Stimulated activated CD4-positive, alpha-beta T cell treated with anti-CD3 and anti-CD28 coated beads, Interleukin-12 subunit alpha, Interleukin-12 subunit beta, amount 100 ng/mL, for 48 hours (primary cell): ENCODE results near the gene SLC22A16.
"Not testable (repeated sequence)": the region's sequence is repeated elsewhere in the genome, so short reads cannot be mapped to it uniquely, and the experiment has no call there.

Experiments
- DNase-seq, 3 donors: peaks; one replicate each; pipeline ENCODE4 v3.0.0-alpha.2; 2020; ENCODE audit warnings: low read depth in 2 of 3, low spot score in 1 of 3

The SLC22A16 gene, protein sequence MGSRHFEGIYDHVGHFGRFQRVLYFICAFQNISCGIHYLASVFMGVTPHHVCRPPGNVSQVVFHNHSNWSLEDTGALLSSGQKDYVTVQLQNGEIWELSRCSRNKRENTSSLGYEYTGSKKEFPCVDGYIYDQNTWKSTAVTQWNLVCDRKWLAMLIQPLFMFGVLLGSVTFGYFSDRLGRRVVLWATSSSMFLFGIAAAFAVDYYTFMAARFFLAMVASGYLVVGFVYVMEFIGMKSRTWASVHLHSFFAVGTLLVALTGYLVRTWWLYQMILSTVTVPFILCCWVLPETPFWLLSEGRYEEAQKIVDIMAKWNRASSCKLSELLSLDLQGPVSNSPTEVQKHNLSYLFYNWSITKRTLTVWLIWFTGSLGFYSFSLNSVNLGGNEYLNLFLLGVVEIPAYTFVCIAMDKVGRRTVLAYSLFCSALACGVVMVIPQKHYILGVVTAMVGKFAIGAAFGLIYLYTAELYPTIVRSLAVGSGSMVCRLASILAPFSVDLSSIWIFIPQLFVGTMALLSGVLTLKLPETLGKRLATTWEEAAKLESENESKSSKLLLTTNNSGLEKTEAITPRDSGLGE

DNA sequence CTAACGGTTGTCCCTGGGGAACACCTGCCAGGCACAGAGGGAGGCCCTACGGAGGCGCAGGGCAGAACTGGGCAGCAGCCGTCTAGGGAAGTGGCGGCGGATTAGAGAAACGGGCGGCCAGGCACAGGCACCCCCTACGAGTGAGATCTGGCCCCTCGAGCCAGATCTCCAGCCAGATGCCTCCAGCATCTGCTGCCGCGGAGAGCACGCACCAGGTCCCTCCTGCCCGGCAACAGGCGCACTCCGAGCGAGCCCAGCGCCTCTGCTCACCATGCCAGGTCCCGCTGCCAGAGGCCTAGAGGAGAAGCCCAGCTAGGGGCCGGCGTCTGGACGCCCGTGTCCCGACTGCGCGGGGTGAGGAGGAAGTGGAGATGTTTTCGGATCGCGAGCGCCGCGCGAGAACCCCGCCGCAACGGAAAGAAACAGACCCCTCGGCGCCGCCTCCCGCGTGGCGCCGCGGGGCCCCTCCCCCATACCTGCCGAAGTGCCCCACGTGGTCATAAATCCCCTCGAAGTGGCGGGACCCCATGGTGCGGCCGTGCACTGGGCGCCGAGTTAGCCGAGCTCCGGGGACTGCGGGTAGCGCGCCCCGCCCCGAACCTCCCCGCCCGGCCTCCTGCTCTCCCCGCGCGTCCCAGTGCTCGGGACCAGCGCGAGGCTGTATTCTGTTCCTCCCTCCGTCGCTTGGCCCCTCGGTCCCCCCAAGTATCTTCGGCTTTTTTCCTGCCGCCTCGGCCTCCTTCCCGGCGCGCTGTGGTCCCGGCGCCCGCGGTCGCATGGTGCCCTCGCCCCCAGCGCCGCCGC, at the start of gene SLC22A16:
TSS of gene SLC22A16 (minus strand) at position 568 of the 804 bp plus-strand sequence. CDS start at position 529, 39 bp downstream.
- DNase-seq: no peak

DNA sequence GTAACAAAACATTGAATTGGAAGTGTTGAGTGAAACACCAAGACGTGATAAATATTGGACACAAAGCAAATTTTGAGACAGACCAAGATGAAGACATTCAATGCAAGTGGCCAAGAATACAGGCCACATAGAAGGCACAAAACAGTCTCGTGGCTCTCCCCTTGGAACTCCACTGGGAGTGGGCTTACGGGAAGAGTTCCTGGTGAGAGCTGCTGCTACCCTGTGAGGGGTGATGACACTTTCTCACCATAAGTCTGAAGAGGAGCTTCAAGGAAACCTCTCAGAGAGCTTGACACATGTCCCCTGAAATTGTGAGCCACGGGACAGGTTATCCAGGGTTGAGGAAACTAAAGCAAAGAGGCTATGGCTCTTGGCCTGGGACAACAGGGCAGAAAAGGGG, 48.6 kb upstream of the SLC22A16 start:
- no peak for DNase-seq

DNA sequence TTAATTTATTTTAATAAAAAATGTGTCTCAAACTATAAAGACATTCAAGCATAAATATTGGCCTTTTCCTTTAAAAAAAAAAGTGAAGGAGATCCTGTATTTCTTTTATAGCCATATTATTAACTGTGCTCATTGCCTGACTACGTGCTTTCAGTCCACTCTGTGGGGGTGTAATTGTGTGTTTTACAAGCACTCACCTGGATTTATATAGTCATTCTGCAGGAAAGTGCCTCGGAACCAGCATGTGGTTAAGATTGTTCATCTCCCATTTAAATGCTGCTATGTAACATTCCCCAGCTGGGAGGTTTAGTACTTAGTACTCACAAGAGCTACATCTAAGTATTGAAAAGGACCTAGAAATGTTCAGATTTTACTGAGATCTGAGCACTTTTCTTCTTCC, 47.9 kb upstream of the SLC22A16 start:
- no peak for DNase-seq

DNA sequence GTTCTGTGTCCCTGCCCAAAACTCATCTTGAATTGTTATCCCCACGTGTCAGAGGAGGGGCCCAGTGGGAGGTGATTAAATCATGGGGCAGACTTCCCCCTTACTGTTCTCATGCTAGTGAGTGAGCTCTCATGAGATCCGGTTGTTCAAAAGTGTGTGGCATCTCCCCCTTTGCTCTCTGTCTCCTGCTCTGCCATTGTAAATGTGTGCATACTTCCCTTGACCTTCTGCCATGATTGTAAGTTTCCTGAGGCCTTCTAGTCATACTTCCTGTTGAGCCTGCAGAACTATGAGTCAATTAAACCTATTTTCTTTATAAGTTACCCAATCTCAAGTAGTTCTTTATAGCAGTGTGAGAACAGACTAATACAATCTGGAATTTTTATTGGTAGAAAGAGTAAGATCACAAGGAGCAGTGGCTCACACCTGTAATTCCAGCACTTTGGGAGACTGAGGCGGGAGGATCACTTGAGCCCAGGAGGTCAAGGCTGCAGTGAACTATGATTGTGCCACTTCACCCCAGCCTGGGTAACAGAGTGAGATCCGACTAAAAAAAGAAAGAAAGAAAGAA, 47.1 kb upstream of the SLC22A16 start:
- DNase-seq: no peak

DNA sequence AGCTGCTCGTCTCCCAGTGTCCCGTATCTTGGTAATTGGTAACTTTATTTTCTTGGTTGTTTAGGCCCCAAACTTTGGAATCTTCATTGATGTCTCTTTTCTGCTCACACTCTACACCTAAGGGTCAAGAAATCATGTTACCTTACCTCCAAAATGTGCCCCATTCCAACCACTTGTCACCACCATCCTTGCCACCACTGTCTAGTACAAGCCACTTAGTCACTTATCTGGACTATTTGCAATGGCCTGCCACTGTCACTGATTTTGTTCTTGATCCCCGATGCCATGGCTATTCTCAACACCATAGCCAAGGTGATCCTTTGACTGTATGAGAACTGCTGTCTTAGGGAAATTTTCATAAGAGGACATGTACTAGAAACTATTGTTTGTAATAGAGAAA, 46.0 kb upstream of the SLC22A16 start:
- no peak for DNase-seq

DNA sequence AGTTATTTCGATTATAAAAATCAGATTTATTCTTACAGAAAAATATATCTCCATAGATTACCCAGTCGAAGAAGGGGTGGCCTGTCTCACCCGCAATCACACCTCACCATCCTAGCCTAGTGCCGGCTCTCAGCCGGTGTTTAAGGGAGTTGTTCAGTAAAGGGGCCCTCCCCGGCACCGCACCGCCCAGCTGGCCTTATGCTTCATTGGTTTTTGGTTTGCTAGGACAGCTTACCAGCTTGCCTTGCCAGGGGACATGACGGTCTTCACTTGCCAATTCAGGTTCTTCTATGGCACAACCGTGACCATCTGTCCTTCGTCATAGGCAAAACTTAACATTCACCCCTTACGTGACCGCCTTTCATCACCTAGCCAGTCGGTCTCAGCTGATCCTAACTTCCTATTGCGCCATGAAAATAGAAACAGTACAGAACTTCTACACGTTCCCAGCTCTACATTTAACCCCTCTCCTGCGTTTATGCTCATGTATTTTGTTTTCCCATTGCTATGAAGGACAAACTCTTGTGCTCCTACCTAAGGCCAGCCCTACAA, 44.7 kb upstream of the SLC22A16 start:
- DNase-seq: no peak

DNA sequence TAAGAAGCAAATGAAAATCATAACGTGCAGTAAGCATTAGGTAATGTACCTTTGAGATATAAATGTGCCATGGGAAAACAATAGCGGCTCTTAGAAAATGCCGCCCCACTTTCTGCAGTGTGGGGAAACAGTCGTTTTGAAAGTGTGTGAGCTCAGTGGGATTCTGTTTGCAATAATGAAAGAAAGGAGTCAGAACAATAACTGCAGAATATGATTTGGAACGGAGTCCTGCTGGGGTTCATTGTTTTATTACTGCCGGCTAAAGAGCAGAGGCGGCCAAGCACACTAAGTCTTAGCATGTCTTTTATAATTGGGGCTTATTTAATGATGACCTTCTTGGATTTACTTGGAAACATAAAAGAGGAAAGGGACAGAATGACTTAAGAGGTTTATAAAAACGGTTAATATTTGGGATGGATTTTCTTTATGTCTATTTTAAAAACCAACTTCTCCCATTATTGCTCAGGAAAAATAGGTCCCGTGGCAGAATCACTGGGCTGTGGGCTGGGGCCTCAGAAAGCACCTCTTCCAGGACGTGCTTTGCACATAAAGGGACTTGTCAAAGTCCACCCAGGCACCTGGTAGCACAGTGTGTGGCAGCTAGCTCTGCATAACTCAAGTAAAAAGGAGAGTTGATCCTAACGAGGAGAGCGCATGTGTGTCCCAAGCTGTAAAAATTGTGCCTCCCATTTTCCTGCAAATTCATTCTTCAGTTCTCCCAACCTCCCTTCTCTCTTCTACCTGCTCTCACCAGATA, 44.0 kb upstream of the SLC22A16 start:
- DNase-seq: no peak

DNA sequence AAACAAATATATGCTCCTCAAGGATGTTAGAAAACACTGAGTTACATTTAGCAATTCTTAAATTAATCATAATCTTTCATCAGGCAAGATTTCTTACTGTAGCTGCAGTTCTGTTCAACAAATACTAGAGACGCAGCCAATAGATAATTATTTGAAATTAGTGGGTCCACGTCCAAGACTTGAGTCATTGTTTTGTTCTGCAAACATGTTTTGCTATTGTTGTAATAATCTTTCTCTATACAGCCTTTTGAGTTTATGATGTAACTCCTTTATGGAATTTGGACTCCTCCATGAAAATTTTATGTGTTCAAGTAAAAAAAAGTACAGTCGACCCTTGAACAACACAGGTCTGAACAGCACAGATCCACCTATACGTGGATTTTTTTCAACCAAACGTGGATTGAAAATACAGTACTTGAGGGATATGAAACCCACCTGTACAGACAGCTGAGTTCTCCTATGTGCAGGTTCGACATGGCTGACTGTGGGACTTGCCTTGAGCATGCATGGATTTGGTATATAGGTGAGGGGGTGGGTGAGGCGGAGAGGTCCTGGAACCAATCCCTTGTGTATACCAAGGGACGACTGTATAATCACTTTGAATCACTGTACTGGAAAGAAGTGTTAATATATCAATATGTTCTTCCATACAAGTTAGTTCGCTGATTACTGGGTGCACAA, 41.3 kb upstream of the SLC22A16 start:
- DNase-seq: no peak

DNA sequence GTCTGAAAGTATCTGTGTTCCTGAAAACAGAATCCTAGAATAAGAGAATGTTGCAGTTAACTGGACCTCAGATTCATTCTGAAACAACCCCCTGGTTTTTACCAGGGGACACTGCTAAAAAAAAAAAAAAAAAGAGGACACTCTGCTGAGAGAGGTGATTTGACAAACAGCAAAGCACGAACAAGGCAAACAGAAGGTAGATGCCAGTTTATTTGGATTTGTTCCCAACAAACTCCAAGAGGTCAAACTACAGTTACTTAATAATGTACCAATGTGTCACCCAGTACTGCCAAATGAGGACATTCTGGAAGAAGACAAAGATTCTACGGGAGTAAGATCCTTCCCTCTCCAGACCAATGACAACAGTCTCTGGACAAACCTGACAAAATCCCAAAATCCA, 40.6 kb upstream of the SLC22A16 start:
- no peak for DNase-seq

DNA sequence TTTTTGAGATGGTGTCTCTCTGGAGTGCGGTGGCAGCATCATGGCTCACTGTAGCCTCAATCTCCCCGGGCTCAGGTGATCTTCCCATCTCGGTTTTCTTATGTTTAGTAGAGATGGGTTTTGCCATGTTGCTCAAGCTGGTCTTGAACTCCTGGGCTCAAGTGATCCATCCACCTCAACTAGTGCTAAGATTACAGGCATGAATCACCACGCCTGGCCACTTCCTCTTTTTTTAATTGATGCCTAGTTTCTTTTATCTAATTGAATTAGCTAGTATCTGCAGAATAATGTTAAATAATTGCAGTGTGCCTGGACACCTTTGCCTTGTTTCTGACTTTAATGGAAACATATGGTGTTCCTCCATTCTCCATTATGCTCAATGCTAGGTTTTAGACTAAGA, 38.4 kb upstream of the SLC22A16 start:
- DNase-seq: no peak

DNA sequence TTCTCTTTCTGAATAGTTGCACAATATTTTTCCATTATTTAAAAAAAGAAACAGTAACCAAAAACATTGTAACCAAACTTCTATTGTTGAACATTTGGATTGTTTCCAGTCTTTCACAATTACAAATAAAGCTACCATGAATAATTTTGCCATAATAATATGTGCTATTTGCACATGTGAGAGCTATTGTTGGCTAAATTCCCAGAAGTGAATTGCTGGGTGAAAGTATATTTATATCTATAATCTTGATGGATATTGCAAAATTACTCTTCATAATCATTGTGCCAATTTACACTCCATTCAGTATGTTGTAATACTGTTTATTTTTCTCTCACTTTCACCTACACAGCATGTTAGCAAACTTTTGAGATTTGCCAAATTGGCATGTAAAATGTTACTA, 36.6 kb upstream of the SLC22A16 start:
- no peak for DNase-seq

DNA sequence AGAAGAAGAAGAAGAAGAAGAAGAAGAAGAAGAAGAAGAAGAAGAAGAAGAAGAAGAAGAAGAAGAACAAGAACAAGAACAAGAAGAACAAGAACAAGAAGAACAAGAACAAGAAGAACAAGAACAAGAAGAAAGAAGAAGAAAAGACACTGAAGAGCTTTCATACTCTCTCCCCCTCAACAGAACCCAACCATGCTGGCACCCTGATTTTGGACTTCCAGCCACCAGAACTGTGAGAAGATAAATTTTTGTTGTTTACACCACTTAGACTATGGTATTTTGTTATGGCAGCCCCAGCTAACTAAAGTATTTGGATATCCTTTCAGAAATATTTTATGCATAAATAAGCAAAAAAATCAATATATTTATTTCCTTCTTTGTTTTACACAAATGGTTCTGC, 36.1 kb upstream of the SLC22A16 start:
- not testable (repeated sequence) for DNase-seq

DNA sequence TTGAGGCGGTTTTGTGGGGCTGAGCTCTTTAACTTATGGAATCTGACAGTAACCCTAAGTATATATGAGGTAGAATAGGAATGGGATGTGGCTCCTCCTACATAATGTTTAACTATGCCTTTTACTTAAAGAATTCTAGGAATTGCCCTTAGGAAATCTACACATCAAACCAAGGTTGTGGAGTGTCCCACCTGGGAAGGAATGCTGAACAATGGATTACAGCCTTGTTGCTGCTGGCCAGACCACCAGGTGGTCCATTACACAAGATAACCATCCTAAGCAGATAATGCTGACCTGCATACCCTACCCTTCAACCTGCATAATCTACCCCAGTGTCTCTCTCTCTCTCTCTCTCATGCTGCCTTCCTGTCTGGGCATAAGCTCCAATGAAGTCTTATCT, 35.0 kb upstream of the SLC22A16 start:
- no peak for DNase-seq

DNA sequence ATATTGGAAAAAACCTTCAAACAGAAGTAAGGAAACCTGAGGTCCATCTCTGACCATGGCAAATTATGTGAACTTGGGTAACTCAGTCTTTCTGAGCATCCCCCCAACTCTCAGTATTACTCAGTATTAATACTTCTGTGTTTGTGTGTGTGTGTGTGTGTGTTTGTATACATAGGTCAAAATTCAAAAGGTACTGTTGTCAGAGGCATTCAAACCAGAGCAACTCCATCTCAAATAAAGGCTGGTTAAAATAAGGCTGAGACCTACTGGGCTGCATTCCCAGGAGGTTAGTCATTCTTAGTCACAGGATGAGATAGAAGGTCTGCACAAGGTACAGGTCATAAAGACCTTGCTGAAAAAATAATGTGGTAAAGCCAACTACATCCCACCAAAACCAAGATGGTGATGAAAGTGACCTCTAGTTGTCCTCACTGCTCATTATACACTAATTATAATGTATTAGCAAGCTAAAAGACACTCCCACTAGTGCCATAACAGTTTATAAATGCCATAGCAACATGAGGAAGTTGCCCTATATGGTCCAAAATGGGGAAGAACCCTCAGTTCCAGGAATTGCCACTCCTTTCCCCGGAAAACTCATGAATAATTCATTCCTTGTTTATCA, 33.3 kb upstream of the SLC22A16 start:
- DNase-seq: no peak

DNA sequence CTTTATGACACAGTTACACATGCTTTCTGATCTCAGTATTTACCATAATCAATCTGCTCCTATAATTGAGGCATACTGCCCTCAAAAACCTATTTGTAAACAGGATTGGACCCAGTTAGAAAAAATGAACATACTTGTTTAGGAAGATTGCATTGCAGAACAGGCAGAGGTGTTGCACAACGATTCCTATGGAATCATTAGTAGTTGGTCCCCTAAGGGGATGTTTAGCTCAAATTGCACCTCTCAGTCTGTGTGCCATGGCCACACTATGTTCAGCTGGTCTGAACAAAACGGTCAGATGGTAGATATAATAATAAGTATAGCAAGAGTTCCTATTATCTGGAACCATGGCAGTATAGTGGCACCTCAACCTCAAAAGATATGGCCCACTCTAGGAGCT, 28.5 kb upstream of the SLC22A16 start:
- DNase-seq: not testable (repeated sequence)

DNA sequence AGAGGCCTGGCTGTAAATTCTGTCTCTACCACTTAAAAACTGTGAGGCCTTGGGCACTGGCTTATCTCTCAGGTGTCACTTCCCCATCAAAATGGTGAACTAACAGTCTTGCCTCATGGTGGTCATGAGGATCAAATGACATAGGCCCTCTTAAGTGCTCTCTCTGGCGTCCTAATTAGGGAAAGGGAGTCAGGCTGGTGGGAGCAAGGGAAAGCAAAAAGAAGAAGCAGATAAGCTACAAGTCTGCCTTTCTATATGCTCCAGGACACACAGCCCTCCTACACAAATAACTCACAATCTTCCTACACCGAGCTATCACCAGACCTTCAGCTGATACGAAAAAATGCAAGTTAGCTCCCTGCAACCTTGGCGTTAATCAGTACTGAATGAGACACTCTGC, 19.5 kb upstream of the SLC22A16 start:
- DNase-seq: no peak

DNA sequence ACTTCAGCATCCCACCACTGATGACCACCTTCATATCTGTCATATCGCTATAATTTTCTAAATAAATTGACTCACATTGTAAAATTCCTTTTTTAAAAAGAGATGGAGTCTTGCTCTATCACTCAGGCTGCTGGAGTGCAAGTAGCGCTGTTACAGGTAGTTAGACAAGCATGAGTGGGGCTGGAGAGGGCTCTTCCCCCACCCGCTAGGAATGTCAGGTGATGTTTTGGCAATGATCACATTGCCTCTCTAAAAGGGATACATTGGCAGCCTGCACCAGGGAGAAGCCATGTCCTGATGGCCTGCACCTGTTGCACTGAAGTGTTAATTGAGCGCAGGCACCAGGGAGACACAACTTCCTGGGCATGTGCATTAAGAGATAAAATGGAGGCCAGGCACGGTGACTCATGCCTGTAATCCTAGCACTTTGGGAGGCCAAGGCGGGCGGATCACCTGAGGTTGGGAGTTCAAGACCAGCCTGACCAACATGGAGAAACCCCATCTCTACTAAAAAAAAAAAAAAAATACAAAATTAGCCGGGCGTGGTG, 16.9 kb upstream of the SLC22A16 start:
- no peak for DNase-seq

DNA sequence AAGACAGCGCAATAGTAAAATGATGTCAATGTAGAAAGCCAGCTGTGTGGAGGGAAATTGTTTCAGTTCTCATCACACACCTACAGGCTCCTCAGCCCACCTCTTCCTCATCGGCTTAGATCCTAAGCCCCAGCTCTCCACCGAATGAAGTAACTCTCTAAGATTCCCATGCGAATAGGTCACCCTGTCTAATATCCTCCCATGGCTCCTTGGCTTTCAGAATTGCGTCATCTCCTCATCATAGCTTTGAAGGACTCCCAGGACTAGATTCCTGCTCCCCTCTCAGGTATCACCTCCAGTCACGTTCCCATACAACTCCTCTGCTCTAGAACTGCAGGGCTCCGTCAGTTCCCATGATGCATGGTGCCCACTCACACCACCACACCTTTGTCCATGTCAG, 16.2 kb upstream of the SLC22A16 start:
- no peak for DNase-seq

DNA sequence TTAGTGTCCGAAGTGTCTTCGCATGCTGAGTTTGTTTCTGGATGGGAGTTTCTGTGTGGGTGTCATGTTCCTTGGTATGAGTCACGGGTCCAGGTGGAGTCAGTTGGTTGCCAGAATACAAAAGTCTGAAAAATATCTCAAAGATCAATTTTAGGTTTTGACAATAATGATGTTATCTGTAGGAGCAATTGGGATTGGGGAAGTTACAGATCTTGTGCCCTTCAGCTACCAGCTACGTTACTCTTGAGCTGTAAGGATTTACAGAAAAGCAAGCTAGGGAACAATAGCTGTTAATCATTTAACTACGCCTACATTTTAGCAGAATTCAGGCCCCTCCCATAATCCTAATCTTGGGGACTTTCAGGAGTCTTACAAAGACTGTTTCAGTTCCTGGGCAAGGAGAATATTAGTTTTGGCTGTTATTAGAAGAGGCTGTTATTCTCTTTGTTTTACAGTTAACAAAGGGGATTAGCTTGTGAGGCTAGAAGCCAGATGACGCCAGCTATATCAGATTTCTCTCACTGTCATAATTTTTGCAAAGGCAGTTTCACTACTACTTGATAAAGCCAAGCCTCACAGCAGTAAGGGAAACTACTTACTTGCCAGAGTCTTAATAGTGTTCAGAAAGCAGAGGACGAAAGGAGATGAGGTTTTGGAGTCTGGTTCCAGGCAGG, 15.4 kb upstream of the SLC22A16 start:
- DNase-seq: no peak
